ENCODE results near the gene MTA3.

DNA sequence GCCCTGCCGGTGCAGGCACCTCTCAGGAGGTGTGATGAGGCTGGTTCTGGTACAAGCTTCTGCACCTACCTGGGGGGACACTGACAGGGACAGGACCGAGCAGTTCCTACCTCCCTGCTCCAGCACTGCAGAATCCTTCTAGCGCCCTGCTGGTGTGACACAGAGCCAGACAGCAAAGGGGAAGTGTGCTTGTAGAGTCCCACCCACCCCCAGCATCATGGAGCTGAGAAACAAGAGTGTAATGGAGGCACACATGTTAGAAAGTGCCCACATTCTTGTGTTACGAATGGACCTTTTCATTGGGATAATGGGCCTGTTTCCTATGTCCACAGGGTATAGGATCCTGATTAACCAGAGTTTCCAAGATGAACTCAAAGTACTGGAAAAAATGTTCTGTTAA lies 157.2 kb downstream of the MTA3 start:
- TF ChIP-seq, protein P1, sequence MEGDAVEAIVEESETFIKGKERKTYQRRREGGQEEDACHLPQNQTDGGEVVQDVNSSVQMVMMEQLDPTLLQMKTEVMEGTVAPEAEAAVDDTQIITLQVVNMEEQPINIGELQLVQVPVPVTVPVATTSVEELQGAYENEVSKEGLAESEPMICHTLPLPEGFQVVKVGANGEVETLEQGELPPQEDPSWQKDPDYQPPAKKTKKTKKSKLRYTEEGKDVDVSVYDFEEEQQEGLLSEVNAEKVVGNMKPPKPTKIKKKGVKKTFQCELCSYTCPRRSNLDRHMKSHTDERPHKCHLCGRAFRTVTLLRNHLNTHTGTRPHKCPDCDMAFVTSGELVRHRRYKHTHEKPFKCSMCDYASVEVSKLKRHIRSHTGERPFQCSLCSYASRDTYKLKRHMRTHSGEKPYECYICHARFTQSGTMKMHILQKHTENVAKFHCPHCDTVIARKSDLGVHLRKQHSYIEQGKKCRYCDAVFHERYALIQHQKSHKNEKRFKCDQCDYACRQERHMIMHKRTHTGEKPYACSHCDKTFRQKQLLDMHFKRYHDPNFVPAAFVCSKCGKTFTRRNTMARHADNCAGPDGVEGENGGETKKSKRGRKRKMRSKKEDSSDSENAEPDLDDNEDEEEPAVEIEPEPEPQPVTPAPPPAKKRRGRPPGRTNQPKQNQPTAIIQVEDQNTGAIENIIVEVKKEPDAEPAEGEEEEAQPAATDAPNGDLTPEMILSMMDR (IDR thresholded peaks at IDR 0.05; ENCODE audit: low read length): no peak
- TF ChIP-seq EZH2 (IDR thresholded peaks at IDR 0.05; ENCODE audit: borderline replicate concordance, low read length): no peak

Measured in OCI-LY1 (cell line).